ENCODE data around the gene TAF10. TPM values are rescaled to one million over a fixed set of nuclear protein-coding genes. Genes with fewer than 3 reads are reported as not detected.

TAF10 gene
- total RNA-seq, 4 donors from 2014 or later = 38.2 to 55.6 (median 40.3) TPM

DNA sequence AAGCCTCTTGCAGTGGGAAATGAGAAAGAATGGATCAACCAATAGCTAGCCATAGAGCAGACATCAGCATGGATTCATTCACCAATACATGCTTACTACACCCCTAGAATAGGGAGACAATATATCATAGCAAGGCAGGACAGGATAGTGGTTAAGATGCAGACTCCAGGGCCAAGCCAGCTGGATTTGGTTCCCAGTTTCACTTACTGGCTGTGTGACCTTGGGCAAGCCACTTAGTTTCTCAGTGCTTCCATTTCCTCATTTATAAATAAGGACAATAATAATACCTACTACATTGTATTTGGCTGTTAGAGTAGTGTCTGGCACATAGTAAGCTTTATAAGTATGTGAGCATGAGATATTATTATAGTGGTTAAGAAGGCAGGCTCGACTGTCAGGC lies 36.5 kb upstream of the TAF10 start:
- TF ChIP-seq, protein P1, sequence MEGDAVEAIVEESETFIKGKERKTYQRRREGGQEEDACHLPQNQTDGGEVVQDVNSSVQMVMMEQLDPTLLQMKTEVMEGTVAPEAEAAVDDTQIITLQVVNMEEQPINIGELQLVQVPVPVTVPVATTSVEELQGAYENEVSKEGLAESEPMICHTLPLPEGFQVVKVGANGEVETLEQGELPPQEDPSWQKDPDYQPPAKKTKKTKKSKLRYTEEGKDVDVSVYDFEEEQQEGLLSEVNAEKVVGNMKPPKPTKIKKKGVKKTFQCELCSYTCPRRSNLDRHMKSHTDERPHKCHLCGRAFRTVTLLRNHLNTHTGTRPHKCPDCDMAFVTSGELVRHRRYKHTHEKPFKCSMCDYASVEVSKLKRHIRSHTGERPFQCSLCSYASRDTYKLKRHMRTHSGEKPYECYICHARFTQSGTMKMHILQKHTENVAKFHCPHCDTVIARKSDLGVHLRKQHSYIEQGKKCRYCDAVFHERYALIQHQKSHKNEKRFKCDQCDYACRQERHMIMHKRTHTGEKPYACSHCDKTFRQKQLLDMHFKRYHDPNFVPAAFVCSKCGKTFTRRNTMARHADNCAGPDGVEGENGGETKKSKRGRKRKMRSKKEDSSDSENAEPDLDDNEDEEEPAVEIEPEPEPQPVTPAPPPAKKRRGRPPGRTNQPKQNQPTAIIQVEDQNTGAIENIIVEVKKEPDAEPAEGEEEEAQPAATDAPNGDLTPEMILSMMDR (IDR thresholded peaks at IDR 0.05; ENCODE audit: low read depth) = no peak

DNA sequence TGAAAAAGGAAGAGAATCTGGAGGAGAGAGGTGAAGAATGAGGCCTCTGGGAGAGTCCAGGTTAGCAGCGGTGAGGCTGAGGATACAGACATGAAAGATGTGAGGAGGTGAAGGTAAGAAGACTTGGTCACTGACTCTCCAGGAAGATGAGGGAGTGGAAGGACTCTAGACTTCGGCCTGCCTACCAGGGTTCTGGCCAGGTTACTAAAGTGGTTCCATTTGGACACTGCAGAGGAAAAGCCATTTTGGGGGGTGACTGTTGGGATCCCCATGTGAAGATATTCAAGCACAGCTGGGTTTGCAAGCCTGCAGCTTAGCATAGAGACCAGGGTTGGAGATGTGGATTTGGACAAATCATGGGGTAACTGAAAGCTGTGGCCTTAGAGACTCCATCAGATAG lies 35.8 kb upstream of the TAF10 start:
- TF ChIP-seq, protein P1 (IDR thresholded peaks at IDR 0.05; ENCODE audit: low read depth) = no peak

DNA sequence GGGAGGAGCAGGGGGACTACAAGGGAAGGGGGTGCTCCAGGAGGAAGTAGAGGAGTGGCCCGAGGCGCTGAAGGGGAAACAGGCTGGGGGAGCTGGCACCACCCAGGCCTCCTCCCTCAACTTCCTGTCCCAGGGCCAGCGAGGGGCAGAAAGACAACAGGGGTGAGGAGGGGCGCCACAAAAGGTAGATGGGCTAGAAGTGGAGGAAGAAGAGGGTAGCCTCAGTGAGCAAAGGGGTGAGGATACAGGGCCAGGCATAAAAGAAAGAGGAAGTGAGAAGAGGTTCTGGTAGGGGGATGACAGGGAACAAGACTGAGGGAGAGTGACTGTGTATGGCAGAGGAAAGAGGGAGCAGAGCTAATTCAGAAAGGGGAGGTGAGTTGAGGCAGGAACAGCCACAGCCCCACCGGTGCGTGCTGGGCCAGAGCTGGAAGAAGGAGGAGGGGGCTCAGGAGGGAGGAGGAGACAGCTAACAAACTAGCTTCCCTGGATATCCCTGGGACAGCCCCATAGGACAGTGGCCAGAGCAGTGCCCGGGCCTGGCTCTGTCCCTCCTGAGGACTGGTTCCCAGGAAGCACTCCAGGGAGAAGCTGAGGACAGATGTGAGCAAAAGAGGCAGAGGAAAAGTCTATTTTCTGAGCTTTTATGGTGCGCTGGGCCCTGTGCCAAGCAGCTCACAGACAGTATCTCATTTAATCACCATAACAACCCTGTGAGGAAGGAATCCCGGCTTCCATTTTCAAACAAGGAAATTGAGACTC lies 35.1 kb upstream of the TAF10 start:
- TF ChIP-seq, protein P1 (IDR thresholded peaks at IDR 0.05; ENCODE audit: low read depth) = no peak

DNA sequence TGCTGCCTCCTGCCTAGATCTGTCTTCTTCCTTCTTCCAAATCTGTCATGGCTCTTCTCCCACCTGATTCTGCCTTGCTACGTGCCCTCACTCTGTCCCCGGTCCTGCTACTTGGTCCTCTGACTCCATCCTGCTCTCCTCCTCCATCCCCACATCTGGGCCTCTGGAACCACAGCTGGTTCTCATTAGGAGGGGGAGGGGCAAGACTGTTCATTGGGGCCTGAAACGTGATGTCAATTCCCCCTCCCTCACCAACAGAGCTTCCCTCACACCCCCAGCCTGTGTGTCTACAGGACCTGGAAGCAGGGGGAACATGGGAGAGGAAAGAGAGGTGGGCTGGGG lies 34.5 kb upstream of the TAF10 start:
- TF ChIP-seq, protein P1 (IDR thresholded peaks at IDR 0.05; ENCODE audit: low read depth) = no peak

DNA sequence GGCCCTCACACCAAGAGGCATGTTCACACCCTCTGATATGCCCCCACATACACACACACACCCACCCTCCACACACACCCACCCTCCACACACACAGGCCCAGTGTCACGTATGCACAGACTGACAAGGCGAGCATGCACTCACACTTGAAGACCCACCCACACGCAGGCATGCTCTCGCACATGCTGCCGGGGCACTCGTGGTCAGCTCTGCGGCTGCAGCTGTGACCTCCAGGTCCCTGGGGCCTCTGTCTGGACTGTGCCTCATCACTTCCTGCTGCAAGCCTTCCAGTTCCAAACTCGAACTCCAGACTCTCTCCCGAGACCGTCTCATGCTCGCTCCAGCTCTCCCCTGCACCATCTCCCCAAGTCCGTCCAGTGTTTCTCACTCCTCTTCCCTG lies 34.1 kb upstream of the TAF10 start:
- TF ChIP-seq, protein P1 (IDR thresholded peaks at IDR 0.05; ENCODE audit: low read depth) = no peak

DNA sequence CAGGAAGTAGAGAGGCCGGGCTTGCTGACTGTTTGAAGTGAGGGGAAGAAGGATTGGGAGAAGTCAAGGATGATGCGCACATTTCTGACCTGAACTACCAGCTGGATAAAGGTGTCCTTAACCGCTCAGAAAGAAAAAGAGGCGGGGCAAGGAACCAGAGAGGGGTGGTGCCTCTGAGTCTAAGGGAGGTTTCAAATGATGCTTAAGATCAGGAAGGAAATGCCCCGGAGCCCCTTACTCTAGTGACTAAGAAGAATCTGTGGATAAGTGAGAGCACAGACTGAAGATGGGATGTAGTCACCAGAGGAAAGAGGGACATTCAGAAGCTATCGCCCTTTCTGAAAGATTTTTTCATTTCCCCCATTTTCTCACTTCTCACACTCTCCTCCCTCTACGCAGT lies 30.9 kb upstream of the TAF10 start:
- TF ChIP-seq, protein P1 (IDR thresholded peaks at IDR 0.05; ENCODE audit: low read depth) = no peak

DNA sequence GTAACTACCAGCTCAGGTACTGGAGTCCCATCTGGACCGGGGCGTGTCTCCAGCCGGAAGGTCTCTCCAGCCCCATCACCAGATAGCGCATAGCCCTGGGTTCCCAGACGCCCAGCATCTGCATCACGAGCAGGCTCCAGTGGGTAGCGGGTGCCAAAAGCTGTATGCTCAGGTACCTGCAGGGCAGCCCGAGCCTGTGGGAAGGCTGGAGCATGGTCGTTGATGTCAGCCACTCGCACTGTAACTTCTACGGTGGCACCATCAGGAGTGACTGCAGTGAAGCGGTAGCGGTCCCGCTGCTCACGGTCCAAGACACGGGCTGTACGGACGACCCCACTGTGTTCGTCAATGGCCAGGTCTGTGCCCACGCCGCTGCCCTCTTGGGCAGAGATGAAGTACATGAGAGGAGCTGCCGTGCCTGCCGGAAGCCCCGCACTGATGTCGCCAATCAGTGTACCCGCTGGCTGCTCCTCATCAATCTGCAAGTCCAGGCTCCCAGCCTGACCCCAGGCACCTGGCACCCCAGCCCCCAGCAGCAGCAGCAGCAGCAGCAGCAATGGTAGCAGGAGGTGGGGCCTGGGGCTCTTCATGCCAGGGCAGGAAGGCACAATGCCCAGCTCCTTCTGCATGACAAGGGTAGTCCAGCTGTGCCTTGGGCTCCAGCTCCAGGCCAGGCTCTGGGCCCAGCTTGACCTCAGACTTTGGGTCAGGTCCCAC lies 29.1 kb upstream of the TAF10 start:
- TF ChIP-seq, protein P1 (IDR thresholded peaks at IDR 0.05; ENCODE audit: low read depth) = no peak

All from subcutaneous adipose tissue (tissue), 4 donors.